ENCODE measurements around the gene GPR143.

GRCh38 chrX:9703406-9703805 lies 62.2 kb downstream of the GPR143 start:
- TF ChIP-seq POLR2A (IDR thresholded peaks at IDR 0.05) (no peak), POLR2AphosphoS5 (IDR thresholded peaks at IDR 0.05; ENCODE audit: insufficient read depth in 1 of 2, low read depth in 1 of 2) (no peak)
- TF ChIP-seq, protein P1, sequence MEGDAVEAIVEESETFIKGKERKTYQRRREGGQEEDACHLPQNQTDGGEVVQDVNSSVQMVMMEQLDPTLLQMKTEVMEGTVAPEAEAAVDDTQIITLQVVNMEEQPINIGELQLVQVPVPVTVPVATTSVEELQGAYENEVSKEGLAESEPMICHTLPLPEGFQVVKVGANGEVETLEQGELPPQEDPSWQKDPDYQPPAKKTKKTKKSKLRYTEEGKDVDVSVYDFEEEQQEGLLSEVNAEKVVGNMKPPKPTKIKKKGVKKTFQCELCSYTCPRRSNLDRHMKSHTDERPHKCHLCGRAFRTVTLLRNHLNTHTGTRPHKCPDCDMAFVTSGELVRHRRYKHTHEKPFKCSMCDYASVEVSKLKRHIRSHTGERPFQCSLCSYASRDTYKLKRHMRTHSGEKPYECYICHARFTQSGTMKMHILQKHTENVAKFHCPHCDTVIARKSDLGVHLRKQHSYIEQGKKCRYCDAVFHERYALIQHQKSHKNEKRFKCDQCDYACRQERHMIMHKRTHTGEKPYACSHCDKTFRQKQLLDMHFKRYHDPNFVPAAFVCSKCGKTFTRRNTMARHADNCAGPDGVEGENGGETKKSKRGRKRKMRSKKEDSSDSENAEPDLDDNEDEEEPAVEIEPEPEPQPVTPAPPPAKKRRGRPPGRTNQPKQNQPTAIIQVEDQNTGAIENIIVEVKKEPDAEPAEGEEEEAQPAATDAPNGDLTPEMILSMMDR (IDR thresholded peaks at IDR 0.05), result no peak
